Activated T-cell treated with anti-CD3 and anti-CD28 coated beads for 1 hour (primary cell): Measurements from ENCODE around the gene NEAT1.
"Not testable (repeated sequence)": the region's sequence is repeated elsewhere in the genome, so short reads cannot be mapped to it uniquely, and the experiment has no call there.

ENCODE experiments used
- DNase-seq: peaks from one replicate; pipeline ENCODE4 v3.0.0-alpha.2; 2020; ENCODE audit warnings: low read depth

NEAT1 gene

GRCh38 chr11:65451301-65451700 is 28.7 kb downstream of the NEAT1 start:
- DNase-seq, result not testable (repeated sequence)

- DNase-seq, result not testable (repeated sequence)
Observed at GRCh38 chr11:65452259-65452658, 29.7 kb downstream of the NEAT1 start.

GRCh38 chr11:65452806-65453490 is 30.4 kb downstream of the NEAT1 start:
- no peak for DNase-seq

GRCh38 chr11:65454311-65454695 is 31.7 kb downstream of the NEAT1 start:
- DNase-seq, result no peak

GRCh38 chr11:65454696-65455456 is 32.3 kb downstream of the NEAT1 start:
- peak; percentile 66 for DNase-seq

GRCh38 chr11:65456418-65456817 is 33.8 kb downstream of the NEAT1 start:
- no peak for DNase-seq

- no peak for DNase-seq
Observed at GRCh38 chr11:65459552-65459951, 37.0 kb downstream of the NEAT1 start.

- not testable (repeated sequence) for DNase-seq
Observed at GRCh38 chr11:65465471-65465870, 42.9 kb downstream of the NEAT1 start.

GRCh38 chr11:65467306-65467705 is 44.7 kb downstream of the NEAT1 start:
- DNase-seq, result not testable (repeated sequence)

- DNase-seq, result no peak
Observed at GRCh38 chr11:65468874-65469333, 46.3 kb downstream of the NEAT1 start.

GRCh38 chr11:65470433-65471049 is 47.9 kb downstream of the NEAT1 start:
- no peak for DNase-seq

- DNase-seq, result no peak
Observed at GRCh38 chr11:65471447-65471891, 48.9 kb downstream of the NEAT1 start.

GRCh38 chr11:65472588-65473277 is 50.1 kb downstream of the NEAT1 start:
- not testable (repeated sequence) for DNase-seq

GRCh38 chr11:65473278-65473860 is 50.8 kb downstream of the NEAT1 start:
- no peak for DNase-seq

GRCh38 chr11:65474864-65475263 is 52.3 kb downstream of the NEAT1 start:
- DNase-seq, result no peak

- no peak for DNase-seq
Observed at GRCh38 chr11:65476632-65477148, 54.1 kb downstream of the NEAT1 start.

- peak; percentile 86 for DNase-seq
Observed at GRCh38 chr11:65477149-65477965, 54.8 kb downstream of the NEAT1 start.

GRCh38 chr11:65478388-65479183 is 56.0 kb downstream of the NEAT1 start:
- DNase-seq, result no peak

- DNase-seq, result no peak
Observed at GRCh38 chr11:65479184-65480145, 56.9 kb downstream of the NEAT1 start.
